HCT116 (cell line): ENCODE results near the gene ENOX1. TPM values are rescaled to one million over a fixed set of nuclear protein-coding genes. Genes with fewer than 3 reads are reported as not detected.

ENCODE experiments used
- ATAC-seq: fragments of 200-7000 bp; cut with Tn5 transposase; 2 replicates; pipeline ENCODE4 v1.9.1; 2020; ENCODE audit warnings: mild to moderate bottlenecking, moderate library complexity
- BruUV-seq: library from RNA; stranded (reverse); fragments of 400-500 nt; replicated peaks from 2 replicates; lab custom pipeline; 2021; lab: Mats Ljungman, UMichigan
- CTCF ChIA-PET: fragments of 300-600 bp; sonication (Branson Sonifier 250); formaldehyde crosslinking; loops from one replicate; lab custom pipeline; 2021; ENCODE audit warnings: antibody characterized with exemption; lab: Charles Lee
- POLR2A ChIA-PET: fragments of 300-600, 350-600 bp; sonication (Branson Sonifier 250); formaldehyde crosslinking; loops from one replicate; lab custom pipeline; 2021; ENCODE audit warnings: antibody characterized with exemption; lab: Charles Lee
- RAD21 ChIA-PET, 2 experiments: fragments of 300-600 bp; sonication (Branson Sonifier 250); formaldehyde crosslinking; loops; one replicate each; lab custom pipeline; 2023; ENCODE audit warnings: low total read pairs in 2 of 2; ENCODE audit not compliant: uncharacterized antibody in 2 of 2, unreplicated experiment in 2 of 2, low non-redundant PET in 1 of 2; lab: Charles Lee
- DNase-seq: peaks from one replicate; pipeline ENCODE4 v3.0.0-alpha.2; 2010; ENCODE audit warnings: low read depth, low spot score
- H2AFZ ChIP-seq: fragments of 200-600 bp; shearing (Covaris generic), sonication (generic); 2 replicates; pipeline ENCODE4 v1.6.1; 2017; ENCODE audit warnings: low read depth, mixed run types, mixed read lengths, antibody characterized with exemption, low read length; ENCODE audit not compliant: poor library complexity, severe bottlenecking
- H3K27ac ChIP-seq: 2 replicates; pipeline ENCODE4 v1.5.1; 2012; ENCODE audit warnings: low read depth, low read length
- H3K27me3 ChIP-seq: fragments of 200-600 bp; sonication (generic); 2 replicates; pipeline ENCODE4 v1.6.1; 2016; ENCODE audit warnings: mixed run types, low read length, mixed read lengths; ENCODE audit not compliant: insufficient read depth
- H3K36me3 ChIP-seq, 2 experiments: fragments of 200-500 bp in 1 of 2; fragments of 200-600 bp in 1 of 2; sonication (Bioruptor generic) in 1 of 2; sonication (generic) in 1 of 2; 2 replicates each; pipeline versions ENCODE4 v1.5.1 to v1.6.1; 2014 to 2016; ENCODE audit warnings: low read length in 2 of 2, inconsistent platforms in 1 of 2, mixed read lengths in 1 of 2, mixed run types in 1 of 2; ENCODE audit not compliant: insufficient read depth in 2 of 2, control insufficient read depth in 1 of 2
- H3K4me1 ChIP-seq, 2 experiments: fragments of 200-600 bp in 1 of 2; sonication (generic) in 1 of 2; 2 replicates each; pipeline versions ENCODE4 v1.5.1 to v1.6.1; 2012 to 2017; ENCODE audit warnings: low read length in 2 of 2, inconsistent platforms in 1 of 2, mild to moderate bottlenecking in 1 of 2, mixed read lengths in 1 of 2, mixed run types in 1 of 2, moderate library complexity in 1 of 2; ENCODE audit not compliant: insufficient read depth in 2 of 2, control insufficient read depth in 1 of 2
- H3K4me2 ChIP-seq: fragments of 200-600 bp; sonication (generic); 2 replicates; pipeline ENCODE4 v1.6.1; 2017; ENCODE audit warnings: mixed run types, low read length, mixed read lengths
- H3K4me3 ChIP-seq, 2 experiments: fragments of 200-600 bp in 1 of 2; sonication (generic) in 1 of 2; replicated peaks in 1 of 2; 2 replicates each; pipeline ENCODE4 v1.5.1; 2011 to 2016; ENCODE audit warnings: low read length in 2 of 2, control low read depth in 1 of 2, low read depth in 1 of 2, mild to moderate bottlenecking in 1 of 2, mixed read lengths in 1 of 2, mixed run types in 1 of 2
- H3K79me2 ChIP-seq: fragments of 200-600 bp; sonication (generic); 2 replicates; pipeline ENCODE4 v1.6.1; 2017; ENCODE audit warnings: mild to moderate bottlenecking, mixed run types, low read length, moderate library complexity, mixed read lengths; ENCODE audit not compliant: insufficient read depth
- H3K9ac ChIP-seq: fragments of 200-600 bp; sonication (generic); 2 replicates; pipeline ENCODE4 v1.6.1; 2016; ENCODE audit warnings: low read length, mixed read lengths
- H3K9me2 ChIP-seq: fragments of 200-600 bp; sonication (generic), shearing (Covaris generic); 2 replicates; pipeline ENCODE4 v1.6.1; 2017; ENCODE audit warnings: mixed run types, mild to moderate bottlenecking, moderate library complexity; ENCODE audit not compliant: insufficient read depth
- H3K9me3 ChIP-seq, 2 experiments: fragments of 200-500 bp in 1 of 2; fragments of 200-600 bp in 1 of 2; sonication (Bioruptor generic) in 1 of 2; sonication (generic) in 1 of 2; 2 replicates each; pipeline ENCODE4 v1.6.1; 2014 to 2017; ENCODE audit warnings: low read length in 2 of 2, mixed read lengths in 2 of 2, inconsistent platforms in 1 of 2, low read depth in 1 of 2, mild to moderate bottlenecking in 1 of 2, mixed run types in 1 of 2, moderate library complexity in 1 of 2; ENCODE audit not compliant: control insufficient read depth in 1 of 2, insufficient read depth in 1 of 2
- H4K20me1 ChIP-seq: fragments of 200-600 bp; sonication (generic), shearing (Covaris generic); 2 replicates; pipeline ENCODE4 v1.6.1; 2017; ENCODE audit warnings: mixed run types, mild to moderate bottlenecking, moderate library complexity; ENCODE audit not compliant: insufficient read depth
- CBX3 ChIP-seq: IDR thresholded peaks from 2 replicates; pipeline ENCODE4 v1.6.1; 2012; ENCODE audit warnings: low read depth
- EGR1 ChIP-seq: IDR thresholded peaks from 2 replicates; pipeline ENCODE4 v1.6.1; 2012; ENCODE audit warnings: low read depth
- ELF1 ChIP-seq: IDR thresholded peaks from 2 replicates; pipeline ENCODE4 v1.6.1; 2012; ENCODE audit warnings: low read depth, borderline replicate concordance
- EZH2 ChIP-seq: fragments of 200-600 bp; sonication (generic); IDR thresholded peaks from 2 replicates; pipeline ENCODE4 v1.6.1; 2017; ENCODE audit warnings: antibody characterized with exemption, mixed run types
- FOSL1 ChIP-seq: IDR thresholded peaks from 2 replicates; pipeline ENCODE4 v1.6.1; 2012; ENCODE audit warnings: low read depth
- JUND ChIP-seq: IDR thresholded peaks from 2 replicates; pipeline ENCODE4 v1.6.1; 2012
- POLR2A ChIP-seq: IDR thresholded peaks from 2 replicates; pipeline ENCODE4 v1.7.0; 2011; ENCODE audit warnings: borderline replicate concordance; ENCODE audit not compliant: insufficient read depth, insufficient read length; ENCODE audit errors: extremely low read depth
- POLR2AphosphoS5 ChIP-seq: IDR thresholded peaks from 2 replicates; pipeline ENCODE4 v1.6.1; 2011; ENCODE audit warnings: mild to moderate bottlenecking, low read depth, low read length, moderate library complexity
- RAD21 ChIP-seq: IDR thresholded peaks from 2 replicates; pipeline ENCODE4 v1.6.1; 2012; ENCODE audit warnings: low read depth, mild to moderate bottlenecking
- SIN3A ChIP-seq: IDR thresholded peaks from 2 replicates; pipeline ENCODE4 v1.6.1; 2012; ENCODE audit warnings: low read depth
- SP1 ChIP-seq: IDR thresholded peaks from 2 replicates; pipeline ENCODE4 v1.6.1; 2012; ENCODE audit warnings: low read depth
- SRF ChIP-seq: IDR thresholded peaks from 2 replicates; pipeline ENCODE4 v1.6.1; 2012; ENCODE audit warnings: low read depth
- TCF7L2 ChIP-seq: IDR thresholded peaks from 2 replicates; pipeline ENCODE4 v1.7.0; 2011; ENCODE audit warnings: borderline replicate concordance, inconsistent platforms; ENCODE audit not compliant: insufficient read depth, insufficient read length; ENCODE audit errors: extremely low read depth
- YY1 ChIP-seq: IDR thresholded peaks from 2 replicates; pipeline ENCODE4 v1.6.1; 2011; ENCODE audit warnings: low read length, low read depth, moderate library complexity, mild to moderate bottlenecking; ENCODE audit not compliant: insufficient replicate concordance; ENCODE audit errors: extremely low read depth
- ZFX ChIP-seq: fragments of 450-650 bp; IDR thresholded peaks from 2 replicates; pipeline ENCODE4 v1.6.1; 2017
- ZNF274 ChIP-seq: fragments of 200-500 bp; sonication (Bioruptor generic); IDR thresholded peaks from 2 replicates; pipeline ENCODE4 v1.6.1; 2014; ENCODE audit warnings: mild to moderate bottlenecking, low read depth, low read length, inconsistent platforms
- intact Hi-C: fragments of 100-400 bp; cut with micrococcal nuclease; formaldehyde crosslinking; loops from 2 replicates; pipeline ENCODE4 v1.10.0; 2022
- total RNA-seq: library from RNA; stranded (reverse); gene quantifications from one replicate; pipeline ENCODE4 v1.2.1, GENCODE V29; 2021; ENCODE audit not compliant: unreplicated experiment
- TF ChIP-seq, protein P1 (sequence below): IDR thresholded peaks from 2 replicates; pipeline ENCODE4 v1.6.1; 2012
- TF ChIP-seq, protein P2 (sequence below): IDR thresholded peaks from 2 replicates; pipeline ENCODE4 v1.6.1; 2012; ENCODE audit warnings: low read depth
- TF ChIP-seq, protein P3 (sequence below): IDR thresholded peaks from 2 replicates; pipeline ENCODE4 v1.6.1; 2012
- TF ChIP-seq, protein P4 (sequence below): IDR thresholded peaks from 2 replicates; pipeline ENCODE4 v1.6.1; 2011; ENCODE audit warnings: mild to moderate bottlenecking, low read length, moderate library complexity; ENCODE audit not compliant: insufficient replicate concordance; ENCODE audit errors: extremely low read depth

ENOX1 gene
- total RNA-seq, 1 experiment from 2014 or later = 4.5 TPM

DNA sequence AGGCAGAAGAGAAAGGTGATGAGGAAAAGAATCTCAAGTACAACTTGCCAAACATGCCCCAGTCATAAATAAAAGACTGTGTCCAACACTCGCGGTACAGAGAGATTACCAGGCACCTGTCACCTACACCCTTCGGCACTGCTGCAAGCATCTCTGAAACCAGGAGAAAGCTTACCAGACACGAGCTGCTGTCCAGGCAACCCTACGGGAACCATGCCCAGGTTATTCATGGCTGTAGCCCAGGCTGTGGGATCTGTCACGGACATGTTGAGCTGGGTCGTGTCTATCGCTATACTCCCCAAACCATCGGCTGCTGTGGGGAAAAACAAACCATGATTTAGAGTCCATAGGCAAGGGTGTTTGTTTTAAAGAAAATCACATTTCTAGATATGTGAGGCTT lies 375.0 kb downstream of the ENOX1 start:
- Histone ChIP-seq H3K27me3 (no peaks in the 10 kb centered on the region; the same call in 1 of the 2 replicates), H3K9me3 (no peaks in the 10 kb centered on the region), H4K20me1 (no peaks in the 10 kb centered on the region), H3K4me3 (no peak overlapping the region), H3K4me1 (no peaks in the 10 kb centered on the region), H3K36me3 (no peaks in the 10 kb centered on the region), H3K9ac (no peak overlapping the region), H3K27ac (no peak overlapping the region), H3K79me2 (no peaks in the 10 kb centered on the region), H2AFZ (no peak overlapping the region), H3K4me2 (no peak overlapping the region), H3K9me2 (no peaks in the 10 kb centered on the region)
- intact Hi-C loops = no loop called here
- POLR2A ChIA-PET = no interaction called here
- ATAC-seq (no peak), DNase-seq (no peak)
- RAD21 ChIA-PET = no interaction called here
- CTCF ChIA-PET = no interaction called here
- no peak for TF ChIP-seq EGR1
- TF ChIP-seq POLR2A = no peak
- no peak for TF ChIP-seq ELF1
- no peak for TF ChIP-seq POLR2AphosphoS5
- TF ChIP-seq SRF = no peak
- TF ChIP-seq FOSL1 = no peak
- no peak for TF ChIP-seq ZFX
- TF ChIP-seq ZNF274 = no peak
- TF ChIP-seq CBX3 = no peak
- no peak for TF ChIP-seq EZH2
- TF ChIP-seq RAD21 = no peak
- TF ChIP-seq YY1 = no peak
- TF ChIP-seq JUND = no peak
- no peak for TF ChIP-seq TCF7L2
- TF ChIP-seq SIN3A = no peak
- TF ChIP-seq, protein P1, sequence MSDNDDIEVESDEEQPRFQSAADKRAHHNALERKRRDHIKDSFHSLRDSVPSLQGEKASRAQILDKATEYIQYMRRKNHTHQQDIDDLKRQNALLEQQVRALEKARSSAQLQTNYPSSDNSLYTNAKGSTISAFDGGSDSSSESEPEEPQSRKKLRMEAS = no peak
- TF ChIP-seq, protein P2, sequence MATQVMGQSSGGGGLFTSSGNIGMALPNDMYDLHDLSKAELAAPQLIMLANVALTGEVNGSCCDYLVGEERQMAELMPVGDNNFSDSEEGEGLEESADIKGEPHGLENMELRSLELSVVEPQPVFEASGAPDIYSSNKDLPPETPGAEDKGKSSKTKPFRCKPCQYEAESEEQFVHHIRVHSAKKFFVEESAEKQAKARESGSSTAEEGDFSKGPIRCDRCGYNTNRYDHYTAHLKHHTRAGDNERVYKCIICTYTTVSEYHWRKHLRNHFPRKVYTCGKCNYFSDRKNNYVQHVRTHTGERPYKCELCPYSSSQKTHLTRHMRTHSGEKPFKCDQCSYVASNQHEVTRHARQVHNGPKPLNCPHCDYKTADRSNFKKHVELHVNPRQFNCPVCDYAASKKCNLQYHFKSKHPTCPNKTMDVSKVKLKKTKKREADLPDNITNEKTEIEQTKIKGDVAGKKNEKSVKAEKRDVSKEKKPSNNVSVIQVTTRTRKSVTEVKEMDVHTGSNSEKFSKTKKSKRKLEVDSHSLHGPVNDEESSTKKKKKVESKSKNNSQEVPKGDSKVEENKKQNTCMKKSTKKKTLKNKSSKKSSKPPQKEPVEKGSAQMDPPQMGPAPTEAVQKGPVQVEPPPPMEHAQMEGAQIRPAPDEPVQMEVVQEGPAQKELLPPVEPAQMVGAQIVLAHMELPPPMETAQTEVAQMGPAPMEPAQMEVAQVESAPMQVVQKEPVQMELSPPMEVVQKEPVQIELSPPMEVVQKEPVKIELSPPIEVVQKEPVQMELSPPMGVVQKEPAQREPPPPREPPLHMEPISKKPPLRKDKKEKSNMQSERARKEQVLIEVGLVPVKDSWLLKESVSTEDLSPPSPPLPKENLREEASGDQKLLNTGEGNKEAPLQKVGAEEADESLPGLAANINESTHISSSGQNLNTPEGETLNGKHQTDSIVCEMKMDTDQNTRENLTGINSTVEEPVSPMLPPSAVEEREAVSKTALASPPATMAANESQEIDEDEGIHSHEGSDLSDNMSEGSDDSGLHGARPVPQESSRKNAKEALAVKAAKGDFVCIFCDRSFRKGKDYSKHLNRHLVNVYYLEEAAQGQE = no peak
- TF ChIP-seq, protein P3, sequence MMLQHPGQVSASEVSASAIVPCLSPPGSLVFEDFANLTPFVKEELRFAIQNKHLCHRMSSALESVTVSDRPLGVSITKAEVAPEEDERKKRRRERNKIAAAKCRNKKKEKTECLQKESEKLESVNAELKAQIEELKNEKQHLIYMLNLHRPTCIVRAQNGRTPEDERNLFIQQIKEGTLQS = no peak
- TF ChIP-seq, protein P4, sequence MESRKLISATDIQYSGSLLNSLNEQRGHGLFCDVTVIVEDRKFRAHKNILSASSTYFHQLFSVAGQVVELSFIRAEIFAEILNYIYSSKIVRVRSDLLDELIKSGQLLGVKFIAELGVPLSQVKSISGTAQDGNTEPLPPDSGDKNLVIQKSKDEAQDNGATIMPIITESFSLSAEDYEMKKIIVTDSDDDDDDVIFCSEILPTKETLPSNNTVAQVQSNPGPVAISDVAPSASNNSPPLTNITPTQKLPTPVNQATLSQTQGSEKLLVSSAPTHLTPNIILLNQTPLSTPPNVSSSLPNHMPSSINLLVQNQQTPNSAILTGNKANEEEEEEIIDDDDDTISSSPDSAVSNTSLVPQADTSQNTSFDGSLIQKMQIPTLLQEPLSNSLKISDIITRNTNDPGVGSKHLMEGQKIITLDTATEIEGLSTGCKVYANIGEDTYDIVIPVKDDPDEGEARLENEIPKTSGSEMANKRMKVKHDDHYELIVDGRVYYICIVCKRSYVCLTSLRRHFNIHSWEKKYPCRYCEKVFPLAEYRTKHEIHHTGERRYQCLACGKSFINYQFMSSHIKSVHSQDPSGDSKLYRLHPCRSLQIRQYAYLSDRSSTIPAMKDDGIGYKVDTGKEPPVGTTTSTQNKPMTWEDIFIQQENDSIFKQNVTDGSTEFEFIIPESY = no peak
- no peak for TF ChIP-seq SP1
- TF ChIP-seq, all 23 proteins: peak for 0
- no TSS peak for BruUV-seq
